GM23338 (cell line): Measurements from ENCODE around the gene EFCAB9.

Experiments
- CREB1 ChIP-seq: fragments of 250-450 bp; sonication (Bioruptor Pico); IDR thresholded peaks from 2 replicates; pipeline ENCODE4 v1.5.0; 2020; ENCODE audit warnings: low read depth, mild to moderate bottlenecking, moderate library complexity
- CTCF ChIP-seq, 2 experiments: fragments of 200-600 bp in 1 of 2; sonication (generic) in 1 of 2; conservative IDR thresholded peaks; 2 replicates each; pipeline versions ENCODE4 v1.5.1 to v1.6.1; 2016 to 2017; ENCODE audit warnings: antibody characterized with exemption in 2 of 2, low read depth in 2 of 2, mild to moderate bottlenecking in 2 of 2, moderate library complexity in 1 of 2
- EZH2 ChIP-seq: fragments of 200-600 bp; sonication (generic); IDR thresholded peaks from one replicate; pipeline ENCODE4 v1.8.0; 2017; ENCODE audit warnings: antibody characterized with exemption, mild to moderate bottlenecking, low read depth; ENCODE audit not compliant: unreplicated experiment
- EZH2phosphoT487 ChIP-seq: fragments of 200-600 bp; sonication (generic); IDR thresholded peaks from one replicate; pipeline ENCODE4 v1.8.1; 2018; ENCODE audit warnings: antibody characterized with exemption; ENCODE audit not compliant: unreplicated experiment
- JUNB ChIP-seq: IDR thresholded peaks from one replicate; pipeline ENCODE4 v1.6.1; 2016; ENCODE audit warnings: antibody characterized with exemption; ENCODE audit not compliant: unreplicated experiment
- POLR2AphosphoS5 ChIP-seq: IDR thresholded peaks from 2 replicates; pipeline ENCODE4 v1.6.1; 2016; ENCODE audit warnings: antibody characterized with exemption, low read depth
- ZNF114 ChIP-seq: fragments of 250-450 bp; sonication (Bioruptor Pico); IDR thresholded peaks from 2 replicates; pipeline ENCODE4 v1.5.0; 2020; ENCODE audit warnings: mild to moderate bottlenecking, moderate library complexity
- TF ChIP-seq, protein P1 (sequence below): IDR thresholded peaks from one replicate; pipeline ENCODE4 v1.6.1; 2018; ENCODE audit warnings: antibody characterized with exemption; ENCODE audit not compliant: unreplicated experiment
- TF ChIP-seq, protein P2 (sequence below): fragments of 250-450 bp; sonication (Bioruptor Pico); IDR thresholded peaks from 2 replicates; pipeline ENCODE4 v1.5.0; 2020; ENCODE audit warnings: mild to moderate bottlenecking, moderate library complexity

GRCh38 chr5:172213126-172213525, 19.2 kb downstream of the EFCAB9 start:
- TF ChIP-seq CTCF (conservative IDR thresholded peaks at IDR 0.05; ENCODE audit: low read depth in 2 of 2) (no peak), EZH2 (no peak), POLR2AphosphoS5 (no peak), EZH2phosphoT487 (no peak), JUNB (no peak), CREB1 (CRISPR knock-in tag) (no peak), ZNF114 (CRISPR knock-in tag) (no peak)
- TF ChIP-seq, protein P1, sequence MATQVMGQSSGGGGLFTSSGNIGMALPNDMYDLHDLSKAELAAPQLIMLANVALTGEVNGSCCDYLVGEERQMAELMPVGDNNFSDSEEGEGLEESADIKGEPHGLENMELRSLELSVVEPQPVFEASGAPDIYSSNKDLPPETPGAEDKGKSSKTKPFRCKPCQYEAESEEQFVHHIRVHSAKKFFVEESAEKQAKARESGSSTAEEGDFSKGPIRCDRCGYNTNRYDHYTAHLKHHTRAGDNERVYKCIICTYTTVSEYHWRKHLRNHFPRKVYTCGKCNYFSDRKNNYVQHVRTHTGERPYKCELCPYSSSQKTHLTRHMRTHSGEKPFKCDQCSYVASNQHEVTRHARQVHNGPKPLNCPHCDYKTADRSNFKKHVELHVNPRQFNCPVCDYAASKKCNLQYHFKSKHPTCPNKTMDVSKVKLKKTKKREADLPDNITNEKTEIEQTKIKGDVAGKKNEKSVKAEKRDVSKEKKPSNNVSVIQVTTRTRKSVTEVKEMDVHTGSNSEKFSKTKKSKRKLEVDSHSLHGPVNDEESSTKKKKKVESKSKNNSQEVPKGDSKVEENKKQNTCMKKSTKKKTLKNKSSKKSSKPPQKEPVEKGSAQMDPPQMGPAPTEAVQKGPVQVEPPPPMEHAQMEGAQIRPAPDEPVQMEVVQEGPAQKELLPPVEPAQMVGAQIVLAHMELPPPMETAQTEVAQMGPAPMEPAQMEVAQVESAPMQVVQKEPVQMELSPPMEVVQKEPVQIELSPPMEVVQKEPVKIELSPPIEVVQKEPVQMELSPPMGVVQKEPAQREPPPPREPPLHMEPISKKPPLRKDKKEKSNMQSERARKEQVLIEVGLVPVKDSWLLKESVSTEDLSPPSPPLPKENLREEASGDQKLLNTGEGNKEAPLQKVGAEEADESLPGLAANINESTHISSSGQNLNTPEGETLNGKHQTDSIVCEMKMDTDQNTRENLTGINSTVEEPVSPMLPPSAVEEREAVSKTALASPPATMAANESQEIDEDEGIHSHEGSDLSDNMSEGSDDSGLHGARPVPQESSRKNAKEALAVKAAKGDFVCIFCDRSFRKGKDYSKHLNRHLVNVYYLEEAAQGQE, result no peak
- TF ChIP-seq, protein P2, sequence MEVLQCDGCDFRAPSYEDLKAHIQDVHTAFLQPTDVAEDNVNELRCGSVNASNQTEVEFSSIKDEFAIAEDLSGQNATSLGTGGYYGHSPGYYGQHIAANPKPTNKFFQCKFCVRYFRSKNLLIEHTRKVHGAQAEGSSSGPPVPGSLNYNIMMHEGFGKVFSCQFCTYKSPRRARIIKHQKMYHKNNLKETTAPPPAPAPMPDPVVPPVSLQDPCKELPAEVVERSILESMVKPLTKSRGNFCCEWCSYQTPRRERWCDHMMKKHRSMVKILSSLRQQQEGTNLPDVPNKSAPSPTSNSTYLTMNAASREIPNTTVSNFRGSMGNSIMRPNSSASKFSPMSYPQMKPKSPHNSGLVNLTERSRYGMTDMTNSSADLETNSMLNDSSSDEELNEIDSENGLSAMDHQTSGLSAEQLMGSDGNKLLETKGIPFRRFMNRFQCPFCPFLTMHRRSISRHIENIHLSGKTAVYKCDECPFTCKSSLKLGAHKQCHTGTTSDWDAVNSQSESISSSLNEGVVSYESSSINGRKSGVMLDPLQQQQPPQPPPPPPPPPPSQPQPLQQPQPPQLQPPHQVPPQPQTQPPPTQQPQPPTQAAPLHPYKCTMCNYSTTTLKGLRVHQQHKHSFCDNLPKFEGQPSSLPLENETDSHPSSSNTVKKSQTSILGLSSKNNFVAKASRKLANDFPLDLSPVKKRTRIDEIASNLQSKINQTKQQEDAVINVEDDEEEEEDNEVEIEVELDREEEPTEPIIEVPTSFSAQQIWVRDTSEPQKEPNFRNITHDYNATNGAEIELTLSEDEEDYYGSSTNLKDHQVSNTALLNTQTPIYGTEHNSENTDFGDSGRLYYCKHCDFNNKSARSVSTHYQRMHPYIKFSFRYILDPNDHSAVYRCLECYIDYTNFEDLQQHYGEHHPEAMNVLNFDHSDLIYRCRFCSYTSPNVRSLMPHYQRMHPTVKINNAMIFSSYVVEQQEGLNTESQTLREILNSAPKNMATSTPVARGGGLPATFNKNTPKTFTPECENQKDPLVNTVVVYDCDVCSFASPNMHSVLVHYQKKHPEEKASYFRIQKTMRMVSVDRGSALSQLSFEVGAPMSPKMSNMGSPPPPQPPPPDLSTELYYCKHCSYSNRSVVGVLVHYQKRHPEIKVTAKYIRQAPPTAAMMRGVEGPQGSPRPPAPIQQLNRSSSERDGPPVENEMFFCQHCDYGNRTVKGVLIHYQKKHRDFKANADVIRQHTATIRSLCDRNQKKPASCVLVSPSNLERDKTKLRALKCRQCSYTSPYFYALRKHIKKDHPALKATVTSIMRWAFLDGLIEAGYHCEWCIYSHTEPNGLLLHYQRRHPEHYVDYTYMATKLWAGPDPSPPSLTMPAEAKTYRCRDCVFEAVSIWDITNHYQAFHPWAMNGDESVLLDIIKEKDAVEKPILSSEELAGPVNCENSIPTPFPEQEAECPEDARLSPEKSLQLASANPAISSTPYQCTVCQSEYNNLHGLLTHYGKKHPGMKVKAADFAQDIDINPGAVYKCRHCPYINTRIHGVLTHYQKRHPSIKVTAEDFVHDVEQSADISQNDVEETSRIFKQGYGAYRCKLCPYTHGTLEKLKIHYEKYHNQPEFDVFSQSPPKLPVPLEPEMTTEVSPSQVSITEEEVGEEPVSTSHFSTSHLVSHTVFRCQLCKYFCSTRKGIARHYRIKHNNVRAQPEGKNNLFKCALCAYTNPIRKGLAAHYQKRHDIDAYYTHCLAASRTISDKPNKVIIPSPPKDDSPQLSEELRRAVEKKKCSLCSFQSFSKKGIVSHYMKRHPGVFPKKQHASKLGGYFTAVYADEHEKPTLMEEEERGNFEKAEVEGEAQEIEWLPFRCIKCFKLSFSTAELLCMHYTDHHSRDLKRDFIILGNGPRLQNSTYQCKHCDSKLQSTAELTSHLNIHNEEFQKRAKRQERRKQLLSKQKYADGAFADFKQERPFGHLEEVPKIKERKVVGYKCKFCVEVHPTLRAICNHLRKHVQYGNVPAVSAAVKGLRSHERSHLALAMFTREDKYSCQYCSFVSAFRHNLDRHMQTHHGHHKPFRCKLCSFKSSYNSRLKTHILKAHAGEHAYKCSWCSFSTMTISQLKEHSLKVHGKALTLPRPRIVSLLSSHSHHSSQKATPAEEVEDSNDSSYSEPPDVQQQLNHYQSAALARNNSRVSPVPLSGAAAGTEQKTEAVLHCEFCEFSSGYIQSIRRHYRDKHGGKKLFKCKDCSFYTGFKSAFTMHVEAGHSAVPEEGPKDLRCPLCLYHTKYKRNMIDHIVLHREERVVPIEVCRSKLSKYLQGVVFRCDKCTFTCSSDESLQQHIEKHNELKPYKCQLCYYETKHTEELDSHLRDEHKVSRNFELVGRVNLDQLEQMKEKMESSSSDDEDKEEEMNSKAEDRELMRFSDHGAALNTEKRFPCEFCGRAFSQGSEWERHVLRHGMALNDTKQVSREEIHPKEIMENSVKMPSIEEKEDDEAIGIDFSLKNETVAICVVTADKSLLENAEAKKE (CRISPR knock-in tag), result no peak
